Renal cortex interstitium (tissue), 11 donors: ENCODE results near the gene NAB2. TPM values are rescaled to one million over a fixed set of nuclear protein-coding genes. Genes with fewer than 3 reads are reported as not detected.

ENCODE experiments used
- DNase-seq, 11 donors: peaks; one replicate each; pipeline ENCODE4 v3.0.0-alpha.2; 2013; ENCODE audit warnings: low read depth in 9 of 11, low spot score in 4 of 11; ENCODE audit errors: extremely low read depth in 1 of 11
- polyA plus RNA-seq, 3 donors: library from polyadenylated mRNA; unstranded; fragments of 120-200 nt; gene quantifications; one replicate each; pipeline ENCODE4 v1.2.1, GENCODE V29; 2013; ENCODE audit not compliant: insufficient read length in 3 of 3

NAB2 gene
- polyA plus RNA-seq, 3 donors, result 43.3 to 53.9 (median 52.3) TPM

DNA sequence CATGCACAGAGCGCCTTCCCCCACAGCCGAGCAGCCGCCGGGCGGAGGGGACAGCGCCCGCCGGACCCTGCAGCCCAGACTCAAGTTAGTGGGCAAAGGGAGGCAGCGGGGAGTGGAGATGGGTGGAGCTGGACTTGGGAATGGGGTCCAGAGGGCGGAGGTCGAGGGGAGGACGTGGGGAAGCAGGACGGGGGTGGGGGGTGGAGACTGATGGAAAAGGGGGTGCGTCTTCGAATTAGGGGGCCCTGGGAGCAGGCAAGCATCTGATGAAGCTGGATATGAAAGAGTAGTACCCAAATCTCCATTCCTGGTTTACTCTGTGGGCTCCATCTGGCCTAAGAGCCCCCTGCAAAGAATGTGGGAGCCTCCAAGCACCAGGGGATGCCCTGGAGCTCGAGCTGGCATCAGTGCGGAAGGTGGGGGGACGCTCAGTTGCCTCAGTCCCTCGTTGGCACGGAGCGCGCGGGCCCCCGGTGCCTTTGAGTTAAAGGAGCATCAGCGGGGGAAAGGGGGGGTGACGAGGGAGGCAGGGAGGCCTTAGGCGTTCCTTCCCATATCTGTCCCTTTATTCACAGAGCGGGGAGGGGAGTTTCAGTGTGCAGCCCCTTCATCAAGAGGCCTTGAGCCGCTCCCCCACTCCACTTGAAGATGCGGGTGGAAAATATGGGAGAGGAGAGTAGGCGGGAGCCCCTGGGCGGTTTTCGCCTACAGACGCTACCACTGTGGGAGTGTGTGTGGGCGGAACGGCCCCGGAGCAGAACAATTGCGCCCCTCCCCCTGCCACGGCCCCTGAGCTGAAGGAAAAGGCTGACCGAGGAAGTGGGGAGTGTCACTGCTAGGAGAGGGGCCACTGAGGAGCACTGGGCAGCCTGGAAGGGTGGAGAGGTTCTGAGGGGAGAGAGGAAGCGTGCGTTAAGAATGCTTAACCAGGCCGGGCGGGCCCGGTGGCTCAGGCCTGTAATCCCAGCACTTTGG lies 644 bp downstream of the NAB2 start:
- DNase-seq, result peak in 8 of 11 donors; percentile 55 to 64 (median 62)

DNA sequence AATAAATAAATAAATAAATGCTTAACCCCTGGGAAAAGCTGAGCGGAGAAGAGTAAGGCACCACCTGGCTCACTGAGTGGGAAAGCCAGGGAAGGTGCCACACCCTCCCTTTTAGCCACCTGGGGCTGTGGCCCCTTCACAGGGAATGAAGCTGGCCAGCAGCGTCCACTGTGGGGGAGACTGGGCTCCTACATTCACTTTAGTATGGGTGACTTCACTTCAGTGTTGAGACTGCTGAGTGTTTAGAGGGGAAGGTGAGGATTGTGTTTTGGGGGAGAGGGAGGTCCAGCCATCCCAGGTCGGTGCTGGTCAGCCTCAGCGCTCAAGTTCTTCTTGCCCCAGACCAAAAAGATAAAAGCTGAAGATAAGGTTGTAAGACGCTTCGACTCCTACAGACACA lies 1.6 kb downstream of the NAB2 start:
- no peak for DNase-seq

DNA sequence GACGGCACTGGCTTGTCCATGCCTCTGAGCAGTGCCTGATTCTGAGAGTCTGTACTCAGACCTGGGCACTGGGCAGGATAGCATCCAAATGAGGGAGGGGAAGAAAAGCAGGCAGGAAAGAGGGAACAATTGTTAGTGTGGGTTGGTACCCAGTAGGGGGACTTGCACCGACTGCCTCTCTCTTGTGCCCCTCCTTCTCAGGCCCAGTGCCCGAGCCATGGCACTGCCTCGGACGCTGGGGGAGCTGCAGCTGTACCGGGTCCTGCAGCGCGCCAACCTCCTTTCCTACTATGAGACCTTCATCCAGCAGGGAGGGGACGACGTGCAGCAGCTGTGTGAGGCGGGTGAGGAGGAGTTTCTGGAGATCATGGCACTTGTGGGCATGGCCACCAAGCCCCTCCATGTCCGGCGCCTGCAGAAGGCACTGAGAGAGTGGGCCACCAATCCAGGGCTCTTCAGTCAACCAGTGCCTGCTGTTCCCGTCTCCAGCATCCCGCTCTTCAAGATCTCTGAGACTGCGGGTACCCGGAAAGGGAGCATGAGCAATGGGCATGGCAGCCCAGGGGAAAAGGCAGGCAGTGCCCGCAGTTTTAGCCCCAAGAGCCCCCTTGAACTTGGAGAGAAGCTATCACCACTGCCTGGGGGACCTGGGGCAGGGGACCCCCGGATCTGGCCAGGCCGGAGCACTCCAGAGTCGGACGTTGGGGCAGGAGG lies 2.2 kb downstream of the NAB2 start:
- no peak for DNase-seq

DNA sequence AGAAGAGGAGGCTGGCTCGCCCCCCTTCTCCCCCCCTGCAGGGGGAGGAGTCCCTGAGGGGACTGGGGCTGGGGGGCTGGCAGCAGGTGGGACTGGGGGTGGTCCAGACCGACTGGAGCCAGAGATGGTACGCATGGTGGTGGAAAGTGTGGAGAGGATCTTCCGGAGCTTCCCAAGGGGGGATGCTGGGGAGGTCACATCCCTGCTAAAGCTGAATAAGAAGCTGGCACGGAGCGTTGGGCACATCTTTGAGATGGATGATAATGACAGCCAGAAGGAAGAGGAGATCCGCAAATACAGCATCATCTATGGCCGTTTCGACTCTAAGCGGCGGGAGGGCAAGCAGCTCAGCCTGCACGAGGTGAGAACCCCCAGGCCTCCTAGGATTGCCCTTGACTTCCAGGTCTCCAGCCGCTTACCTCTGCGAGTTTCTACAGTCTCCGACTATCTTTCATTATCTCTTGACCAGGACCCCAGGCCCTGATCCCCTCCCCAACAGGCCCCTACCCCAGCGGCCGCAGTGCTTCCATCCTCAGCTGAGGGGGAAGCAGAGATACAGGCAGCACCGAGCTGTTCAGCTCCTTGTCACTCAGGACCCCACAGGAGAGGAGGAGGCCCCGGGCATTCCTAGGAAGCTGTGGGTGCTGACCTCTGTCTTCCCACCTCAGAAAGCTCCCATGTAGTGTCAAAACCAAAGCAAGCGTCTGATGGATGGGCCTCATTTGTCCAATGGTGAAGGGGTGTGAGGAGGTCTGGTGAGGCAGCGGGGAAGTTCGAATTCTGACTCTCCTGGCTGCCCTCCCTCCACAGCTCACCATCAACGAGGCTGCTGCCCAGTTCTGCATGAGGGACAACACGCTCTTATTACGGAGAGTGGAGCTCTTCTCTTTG lies 3.0 kb downstream of the NAB2 start:
- DNase-seq, result no peak

- no peak for DNase-seq
These were observed 3.6 kb downstream of the NAB2 start for GRCh38 chr12:57092529-57092862.

DNA sequence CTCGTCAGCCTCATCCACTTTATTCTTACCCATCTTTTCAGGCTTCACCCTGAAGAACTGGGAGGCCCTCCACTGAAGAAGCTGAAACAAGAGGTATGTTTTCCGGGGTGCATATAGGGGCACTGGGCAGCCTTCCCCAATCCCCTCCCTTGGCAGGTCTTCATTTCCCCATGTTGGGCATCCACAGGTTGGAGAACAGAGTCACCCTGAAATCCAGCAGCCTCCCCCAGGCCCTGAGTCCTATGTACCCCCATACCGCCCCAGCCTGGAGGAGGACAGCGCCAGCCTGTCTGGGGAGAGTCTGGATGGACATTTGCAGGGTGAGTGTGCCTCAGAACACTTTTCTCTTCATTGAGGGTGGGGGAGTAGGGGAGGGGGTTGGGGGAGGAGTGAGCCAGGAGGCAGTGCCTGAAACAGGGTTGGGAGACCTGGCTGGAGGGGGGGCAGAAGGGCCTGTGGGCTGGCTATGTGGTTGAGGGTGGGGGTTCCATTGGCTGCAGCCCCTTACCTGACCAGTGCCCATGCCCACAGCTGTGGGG lies 4.0 kb downstream of the NAB2 start:
- no peak for DNase-seq

- DNase-seq, result peak in 4 of 11 donors; percentile 40 to 62 (median 57)
These were observed 4.7 kb downstream of the NAB2 start for GRCh38 chr12:57093415-57094207.

DNA sequence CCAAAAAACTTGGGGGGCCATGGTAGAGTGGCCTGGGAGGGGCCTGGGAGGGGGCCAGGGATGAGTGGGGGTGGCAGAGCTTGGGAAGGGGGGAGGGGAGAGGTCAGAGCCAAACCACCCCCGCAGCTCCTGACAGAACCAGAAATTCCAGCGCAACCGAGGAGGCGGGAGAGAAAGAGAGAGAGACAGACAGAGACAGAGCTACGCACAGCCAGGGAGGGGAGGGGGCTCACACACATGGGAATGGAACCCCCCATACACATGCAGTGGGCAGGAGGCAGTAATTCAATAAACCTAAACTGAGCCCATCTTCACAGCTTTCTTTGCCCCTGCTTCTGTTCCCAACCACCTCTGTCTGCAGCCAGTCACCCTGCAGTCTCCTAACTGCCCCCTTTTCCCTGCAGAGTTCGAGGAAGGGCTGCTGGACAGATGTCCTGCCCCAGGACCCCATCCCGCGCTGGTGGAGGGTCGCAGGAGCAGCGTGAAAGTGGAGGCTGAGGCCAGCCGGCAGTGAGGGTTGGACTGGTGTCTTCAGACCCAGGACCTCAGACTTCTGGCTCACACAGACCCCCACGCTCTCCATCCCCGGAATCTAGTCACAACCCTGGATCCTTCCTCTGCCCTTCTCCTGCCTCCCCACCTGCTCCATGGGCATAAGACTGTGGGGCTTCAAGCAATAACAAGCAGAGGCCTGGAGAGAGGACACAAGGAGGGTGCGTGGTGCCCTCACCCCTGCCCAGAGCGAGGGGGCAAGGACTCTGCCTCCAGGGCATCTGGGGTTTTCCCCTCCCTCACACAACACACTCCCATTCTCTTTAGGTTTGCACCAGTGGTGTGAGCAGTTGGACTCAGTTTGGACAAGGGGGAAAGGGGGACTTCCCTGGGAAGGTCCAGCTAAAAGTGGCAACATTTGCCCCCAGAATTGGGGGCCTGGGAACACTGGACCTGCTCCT lies 5.6 kb downstream of the NAB2 start:
- DNase-seq, result no peak

GRCh38 chr12:57095440-57095839 lies 6.5 kb downstream of the NAB2 start:
- no peak for DNase-seq

- DNase-seq, result no peak
These were observed 7.2 kb downstream of the NAB2 start for GRCh38 chr12:57096099-57096572.

- no peak for DNase-seq
These were observed 8.0 kb downstream of the NAB2 start for GRCh38 chr12:57096748-57097553.

GRCh38 chr12:57097554-57097835 lies 8.6 kb downstream of the NAB2 start:
- no peak for DNase-seq

- DNase-seq, result no peak
These were observed 9.6 kb downstream of the NAB2 start for GRCh38 chr12:57098546-57098945.

DNA sequence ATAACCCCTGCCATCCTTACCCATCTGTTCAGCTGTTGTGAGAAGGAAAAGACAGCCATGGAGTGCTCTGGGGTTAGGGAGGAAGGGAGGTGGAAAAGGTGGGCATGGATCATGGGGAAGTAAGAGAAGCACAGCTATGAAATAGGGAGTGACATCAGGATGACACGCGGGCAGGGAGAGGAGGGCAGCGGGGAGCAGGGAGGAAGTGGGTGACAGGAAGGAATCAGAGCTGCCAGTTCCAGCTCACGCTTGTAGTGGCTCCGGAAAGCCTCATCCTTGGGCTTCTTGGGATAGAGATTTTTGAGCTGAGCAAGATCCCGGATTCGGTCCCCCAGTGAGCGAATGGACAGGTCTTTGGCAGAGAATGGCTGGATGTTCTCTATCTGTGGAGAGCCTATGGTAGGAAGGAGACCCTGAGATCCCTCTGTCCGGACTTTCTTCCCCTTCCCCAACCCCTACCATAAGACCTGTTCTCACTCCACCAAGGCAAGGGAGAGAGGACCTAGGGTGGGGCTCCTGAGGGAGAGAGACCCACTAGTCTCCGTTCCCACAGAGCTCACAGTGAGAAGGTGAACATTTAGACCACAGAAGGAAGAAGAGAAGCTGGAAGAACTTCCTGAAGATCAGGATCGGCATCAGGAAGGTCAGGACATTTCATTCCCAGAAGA lies 10.3 kb downstream of the NAB2 start:
- DNase-seq, result no peak

GRCh38 chr12:57099766-57100165 lies 10.9 kb downstream of the NAB2 start:
- no peak for DNase-seq
